ENCODE results near the gene S100PBP. TPM values are rescaled to one million over a fixed set of nuclear protein-coding genes. Genes with fewer than 3 reads are reported as not detected.

Gene S100PBP
- polyA plus RNA-seq (2011; rRNA removed) (39.3 and 41.9 TPM in 2 replicates), polyA plus RNA-seq (2017; fragmentation: RNase III; extraction: RNeasy Plus Mini Kit Qiagen cat#74134 plus additional on column Dnase treatment) (15.9 to 17.0 TPM (median 16.1 TPM) in 3 replicates), polyA minus RNA-seq (2011; rRNA and poly(A)+ RNA removed) (23.1 and 24.8 TPM in 2 replicates)
- polyA plus RNA-seq (2012; cell fraction: cytosol; rRNA removed), result 6.6 and 7.2 TPM in 2 replicates
- 10.4 and 18.2 TPM in 2 replicates for polyA plus RNA-seq (2012; cell fraction: nucleus; rRNA removed)

- peak within 1 kb of the TSS; percentile 70 for H3K4me3 ChIP-seq
- peaks cover 29% of the 10 kb centered on the region for H3K4me1 ChIP-seq
- peak within 1 kb of the TSS; percentile 90 for H3K4me2 ChIP-seq
- ATAC-seq (peak; percentile 94 to 95), FAIRE-seq (no peak), DNase-seq (ENCODE audit: low read depth in 1 of 2, low spot score in 1 of 2) (peak; percentile 88 to 96)
- no peaks in the 10 kb centered on the region for H3K9me3 ChIP-seq
- POLR2A ChIA-PET, result interaction anchor here (0.6 kb wide), 1 partner anchor 39 kb away, joined by 3 read pairs; no protein-coding TSS in a partner anchor
- CTCF ChIA-PET, result interaction anchor here (0.6 kb wide), 1 partner anchor 336 kb away, joined by 3 read pairs; no protein-coding TSS in a partner anchor
- 1% methylated on average over 12 of the region's 55 CpGs for WGBS (ENCODE audit: missing lambda C conversion rate)
- peak within 1 kb of the TSS; percentile 99 to 100 for H3K27ac ChIP-seq
- TF ChIP-seq PBX3 (IDR thresholded peaks at IDR 0.05), result peak; percentile 77; the same call in 1 of the 2 replicates
- TF ChIP-seq CBX2 (IDR thresholded peaks at IDR 0.05; ENCODE audit: borderline replicate concordance, low read depth), result no peak
- TF ChIP-seq MYC (IDR thresholded peaks at IDR 0.05; ENCODE audit: borderline replicate concordance, low read length), result peak; percentile 94
- TF ChIP-seq NPAS2 (CRISPR knock-in tag; IDR thresholded peaks at IDR 0.05; ENCODE audit: borderline replicate concordance), result peak; percentile 66; the same call in 1 of the 2 replicates
- peak; percentile 94 for TF ChIP-seq BHLHE40 (IDR thresholded peaks at IDR 0.05; ENCODE audit: low read depth, low read length)
- TF ChIP-seq RNF2 (IDR thresholded peaks at IDR 0.05; ENCODE audit: borderline replicate concordance, low read depth), result no peak
- TF ChIP-seq MAZ (IDR thresholded peaks at IDR 0.05; ENCODE audit: borderline replicate concordance, low read depth, low read length), result peak; percentile 40; the same call in 1 of the 2 replicates
- TF ChIP-seq RARB (CRISPR knock-in tag; IDR thresholded peaks at IDR 0.05), result no peak
- TF ChIP-seq CBX8 (IDR thresholded peaks at IDR 0.05), result no peak
- TF ChIP-seq BCL3 (IDR thresholded peaks at IDR 0.05), result peak; percentile 73; the same call in 1 of the 3 replicates
- no peak for TF ChIP-seq RFX5 (IDR thresholded peaks at IDR 0.05)
- TF ChIP-seq NR3C1 (IDR thresholded peaks at IDR 0.05), result no peak
- TF ChIP-seq ZFP36 (IDR thresholded peaks at IDR 0.05; ENCODE audit: borderline replicate concordance, partially characterized antibody), result no peak
- no peak for TF ChIP-seq KDM1A (IDR thresholded peaks at IDR 0.05; ENCODE audit: low read depth)
- TF ChIP-seq HMGXB4 (CRISPR knock-in tag; IDR thresholded peaks at IDR 0.05; ENCODE audit: borderline replicate concordance), result no peak
- no peak for TF ChIP-seq EHMT2 (IDR thresholded peaks at IDR 0.05; ENCODE audit: low read depth)
- TF ChIP-seq POLR2AphosphoS2 (conservative IDR thresholded peaks at IDR 0.05; ENCODE audit: low read length), result no peak
- peak; percentile 40 for TF ChIP-seq POLR2A (IDR thresholded peaks at IDR 0.05; ENCODE audit: low read length)
- no peak for TF ChIP-seq EHF (CRISPR knock-in tag; IDR thresholded peaks at IDR 0.05)
- peak; percentile 62; the same call in 1 of the 2 replicates for TF ChIP-seq E2F6 (IDR thresholded peaks at IDR 0.05; ENCODE audit: borderline replicate concordance, low read depth)
- TF ChIP-seq ZNF302 (CRISPR knock-in tag; IDR thresholded peaks at IDR 0.05), result no peak
- no peak for TF ChIP-seq HES2 (IDR thresholded peaks at IDR 0.05)
- no peak for TF ChIP-seq USF2 (IDR thresholded peaks at IDR 0.05)
- no peak for TF ChIP-seq ELK1 (IDR thresholded peaks at IDR 0.05; ENCODE audit: low read depth, low read length)
- TF ChIP-seq JUNB (IDR thresholded peaks at IDR 0.05), result no peak
- TF ChIP-seq RCOR1 (IDR thresholded peaks at IDR 0.05; ENCODE audit: low read depth, low read length), result no peak
- TF ChIP-seq ESRRA (IDR thresholded peaks at IDR 0.05; ENCODE audit: borderline replicate concordance, low read length), result no peak
- TF ChIP-seq RAD21 (conservative IDR thresholded peaks at IDR 0.05 in 1 of 2, IDR thresholded peaks at IDR 0.05 in 1 of 2), result no peak
- no peak for TF ChIP-seq HDAC2 (IDR thresholded peaks at IDR 0.05)
- no peak for TF ChIP-seq CHD4 (IDR thresholded peaks at IDR 0.05; ENCODE audit: borderline replicate concordance)
- no peak for TF ChIP-seq CHD2 (IDR thresholded peaks at IDR 0.05; ENCODE audit: low read length, partially characterized antibody)
- no peak for TF ChIP-seq SREBF2 (IDR thresholded peaks at IDR 0.05)
- TF ChIP-seq JUN (IDR thresholded peaks at IDR 0.05), result peak in 1 of 2 experiments; percentile 82; a peak in 3 of 5 replicates
- TF ChIP-seq SMC3 (IDR thresholded peaks at IDR 0.05), result no peak
These were observed at the start of gene S100PBP, which contains the start of gene YARS1 for GRCh38 chr1:32817159-32817814. Gene S100PBP (plus strand): TSS chr1:32817653. CDS start chr1:32826100, 8,447 bp downstream. Gene YARS1 (minus strand): TSS chr1:32817358. CDS start chr1:32817244, 114 bp downstream.

All from A549 (cell line).